SH-SY5Y (cell line): ENCODE data around the gene RERE.

Source experiments
- GATA2 ChIP-seq: IDR thresholded peaks from 2 replicates; pipeline ENCODE4 v1.6.1; 2011; ENCODE audit warnings: mild to moderate bottlenecking, low read depth, low read length
- GATA3 ChIP-seq: IDR thresholded peaks from 2 replicates; pipeline ENCODE4 v1.6.1; 2011; ENCODE audit warnings: low read depth, mild to moderate bottlenecking, low read length, moderate library complexity

DNA sequence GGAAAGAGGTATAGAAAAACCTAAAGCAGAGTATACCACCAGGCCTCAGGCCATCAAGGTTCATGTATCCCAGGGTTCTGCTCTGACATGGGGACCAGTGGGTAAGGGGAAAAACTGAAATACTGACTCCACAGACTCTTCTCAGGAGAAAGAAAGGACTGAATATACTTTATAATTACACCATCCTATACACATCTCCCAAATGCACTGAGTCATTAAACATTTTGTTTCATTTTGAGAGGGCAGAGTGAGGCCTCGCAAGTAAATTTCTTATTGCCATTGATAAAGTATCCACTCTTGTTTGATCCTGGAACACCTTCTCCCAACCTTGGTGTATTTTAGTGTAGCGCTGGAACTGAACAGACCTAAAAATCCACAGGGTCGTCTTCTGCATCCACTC lies 251.6 kb downstream of the RERE start:
- TF ChIP-seq GATA2 (no peak), GATA3 (no peak)
